Liver (tissue), 3 donors: ENCODE results near the gene IFNA13.

Experiments
- HNF4G ChIP-seq: IDR thresholded peaks from 2 replicates; pipeline ENCODE4 v1.6.1; 2016; ENCODE audit warnings: antibody characterized with exemption
- JUND ChIP-seq, 2 donors: IDR thresholded peaks; 2 replicates each; pipeline ENCODE4 v1.6.1; 2016; ENCODE audit warnings: antibody characterized with exemption in 2 of 2
- RXRA ChIP-seq, 2 donors: IDR thresholded peaks; 2 replicates each; pipeline ENCODE4 v1.6.1; 2017 to 2018; ENCODE audit warnings: antibody characterized with exemption in 2 of 2, mild to moderate bottlenecking in 1 of 2
- TAF1 ChIP-seq: conservative IDR thresholded peaks from 2 replicates; pipeline ENCODE4 v1.6.1; 2016; ENCODE audit warnings: antibody characterized with exemption, mild to moderate bottlenecking
- YY1 ChIP-seq: IDR thresholded peaks from 2 replicates; pipeline ENCODE4 v1.6.1; 2016; ENCODE audit warnings: antibody characterized with exemption, mild to moderate bottlenecking
- TF ChIP-seq, protein P1 (sequence below): fragments of 150-350 bp; IDR thresholded peaks from 2 replicates; pipeline ENCODE4 v1.5.1; 2017; ENCODE audit warnings: improper control_type of control experiment, low read depth, low read length; ENCODE audit not compliant: missing input control
- TF ChIP-seq, protein P2 (sequence below): IDR thresholded peaks from 2 replicates; pipeline ENCODE4 v1.6.1; 2016; ENCODE audit warnings: antibody characterized with exemption
- TF ChIP-seq, protein P3 (sequence below): IDR thresholded peaks from 2 replicates; pipeline ENCODE4 v1.6.1; 2016; ENCODE audit warnings: antibody characterized with exemption
- donor health status: healthy.
- donor health status: healthy.

DNA sequence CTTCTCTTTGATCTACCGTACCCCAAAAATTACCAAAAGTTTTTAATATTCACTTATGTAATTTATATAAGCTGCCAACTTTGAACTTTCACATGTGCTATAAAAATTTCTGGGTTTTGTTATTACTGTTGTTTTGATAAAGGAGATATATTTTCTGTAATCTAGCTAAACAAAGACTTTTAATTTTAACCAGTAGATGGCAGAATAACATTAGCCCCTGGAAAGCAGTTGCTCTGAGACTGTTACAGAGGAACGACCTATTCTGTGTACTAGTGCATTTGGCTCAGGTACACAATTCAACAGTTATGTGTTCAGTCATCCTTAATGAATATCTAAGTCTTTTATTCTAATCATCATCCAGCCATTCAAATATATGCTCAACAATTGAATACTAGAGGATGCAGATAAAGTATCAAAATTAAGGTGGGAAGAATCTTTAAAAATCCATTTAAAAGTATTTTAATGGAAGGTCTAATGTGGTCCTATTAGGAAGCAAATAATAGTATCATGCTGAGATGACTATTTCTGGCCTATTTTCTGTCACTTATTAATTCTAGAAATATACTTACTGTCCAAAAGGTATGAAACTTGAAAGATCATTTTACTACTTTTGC, 41.2 kb downstream of the IFNA13 start:
- TF ChIP-seq JUND (IDR thresholded peaks at IDR 0.05), result no peak
- TF ChIP-seq, protein P1, sequence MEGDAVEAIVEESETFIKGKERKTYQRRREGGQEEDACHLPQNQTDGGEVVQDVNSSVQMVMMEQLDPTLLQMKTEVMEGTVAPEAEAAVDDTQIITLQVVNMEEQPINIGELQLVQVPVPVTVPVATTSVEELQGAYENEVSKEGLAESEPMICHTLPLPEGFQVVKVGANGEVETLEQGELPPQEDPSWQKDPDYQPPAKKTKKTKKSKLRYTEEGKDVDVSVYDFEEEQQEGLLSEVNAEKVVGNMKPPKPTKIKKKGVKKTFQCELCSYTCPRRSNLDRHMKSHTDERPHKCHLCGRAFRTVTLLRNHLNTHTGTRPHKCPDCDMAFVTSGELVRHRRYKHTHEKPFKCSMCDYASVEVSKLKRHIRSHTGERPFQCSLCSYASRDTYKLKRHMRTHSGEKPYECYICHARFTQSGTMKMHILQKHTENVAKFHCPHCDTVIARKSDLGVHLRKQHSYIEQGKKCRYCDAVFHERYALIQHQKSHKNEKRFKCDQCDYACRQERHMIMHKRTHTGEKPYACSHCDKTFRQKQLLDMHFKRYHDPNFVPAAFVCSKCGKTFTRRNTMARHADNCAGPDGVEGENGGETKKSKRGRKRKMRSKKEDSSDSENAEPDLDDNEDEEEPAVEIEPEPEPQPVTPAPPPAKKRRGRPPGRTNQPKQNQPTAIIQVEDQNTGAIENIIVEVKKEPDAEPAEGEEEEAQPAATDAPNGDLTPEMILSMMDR, result peak; percentile 66
- TF ChIP-seq, protein P2, sequence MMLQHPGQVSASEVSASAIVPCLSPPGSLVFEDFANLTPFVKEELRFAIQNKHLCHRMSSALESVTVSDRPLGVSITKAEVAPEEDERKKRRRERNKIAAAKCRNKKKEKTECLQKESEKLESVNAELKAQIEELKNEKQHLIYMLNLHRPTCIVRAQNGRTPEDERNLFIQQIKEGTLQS, result no peak
- no peak for TF ChIP-seq TAF1
- no peak for TF ChIP-seq HNF4G
- TF ChIP-seq, protein P3, sequence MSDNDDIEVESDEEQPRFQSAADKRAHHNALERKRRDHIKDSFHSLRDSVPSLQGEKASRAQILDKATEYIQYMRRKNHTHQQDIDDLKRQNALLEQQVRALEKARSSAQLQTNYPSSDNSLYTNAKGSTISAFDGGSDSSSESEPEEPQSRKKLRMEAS, result no peak
- TF ChIP-seq YY1, result no peak
- TF ChIP-seq RXRA (IDR thresholded peaks at IDR 0.05), result no peak
